ENCODE results near the gene TELO2. TPM values are rescaled to one million over a fixed set of nuclear protein-coding genes. Genes with fewer than 3 reads are reported as not detected.

The TELO2 gene
- total and polyA plus RNA-seq, 4 donors: 12.9 to 19.3 (median 16.2) TPM

GRCh38 chr16:1450841-1451240 lies 42.3 kb upstream of the TELO2 start:
- no peaks in the 10 kb centered on the region for H3K4me1 ChIP-seq (ENCODE audit: control insufficient read depth in 4 of 4, insufficient read depth in 4 of 4, low read length in 3 of 4)
- no peak for DNase-seq (ENCODE audit: low spot score)
- H3K27me3 ChIP-seq (ENCODE audit: control insufficient read depth in 4 of 4, insufficient read depth in 4 of 4, low read length in 3 of 4): no peaks in the 10 kb centered on the region
- H3K27ac ChIP-seq (ENCODE audit: low read depth in 1 of 2, low read length in 2 of 2): no peak overlapping the region
- H3K4me3 ChIP-seq (ENCODE audit: low read depth in 1 of 3, low read length in 3 of 3): no peak overlapping the region
- peaks cover 0 to 57% (median 11%) of the 10 kb centered on the region in 4 donors for H3K36me3 ChIP-seq (ENCODE audit: control insufficient read depth in 4 of 4, insufficient read depth in 3 of 4, low read depth in 1 of 4, low read length in 3 of 4)
- WGBS: 98% methylated on average over 21 of the region's 21 CpGs
- no peak overlapping the region for H3K9ac ChIP-seq (ENCODE audit: low read depth in 1 of 2, low read length in 2 of 2)
- TF ChIP-seq YY1 (IDR thresholded peaks at IDR 0.05) (no peak), TAF1 (conservative IDR thresholded peaks at IDR 0.05) (no peak), GABPA (IDR thresholded peaks at IDR 0.05 in 1 of 2, conservative IDR thresholded peaks at IDR 0.05 in 1 of 2) (no peak)
- TF ChIP-seq, protein P1, sequence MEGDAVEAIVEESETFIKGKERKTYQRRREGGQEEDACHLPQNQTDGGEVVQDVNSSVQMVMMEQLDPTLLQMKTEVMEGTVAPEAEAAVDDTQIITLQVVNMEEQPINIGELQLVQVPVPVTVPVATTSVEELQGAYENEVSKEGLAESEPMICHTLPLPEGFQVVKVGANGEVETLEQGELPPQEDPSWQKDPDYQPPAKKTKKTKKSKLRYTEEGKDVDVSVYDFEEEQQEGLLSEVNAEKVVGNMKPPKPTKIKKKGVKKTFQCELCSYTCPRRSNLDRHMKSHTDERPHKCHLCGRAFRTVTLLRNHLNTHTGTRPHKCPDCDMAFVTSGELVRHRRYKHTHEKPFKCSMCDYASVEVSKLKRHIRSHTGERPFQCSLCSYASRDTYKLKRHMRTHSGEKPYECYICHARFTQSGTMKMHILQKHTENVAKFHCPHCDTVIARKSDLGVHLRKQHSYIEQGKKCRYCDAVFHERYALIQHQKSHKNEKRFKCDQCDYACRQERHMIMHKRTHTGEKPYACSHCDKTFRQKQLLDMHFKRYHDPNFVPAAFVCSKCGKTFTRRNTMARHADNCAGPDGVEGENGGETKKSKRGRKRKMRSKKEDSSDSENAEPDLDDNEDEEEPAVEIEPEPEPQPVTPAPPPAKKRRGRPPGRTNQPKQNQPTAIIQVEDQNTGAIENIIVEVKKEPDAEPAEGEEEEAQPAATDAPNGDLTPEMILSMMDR (IDR thresholded peaks at IDR 0.05; ENCODE audit: low read depth, low read length, missing input control): no peak
- no peaks in the 10 kb centered on the region for H3K9me3 ChIP-seq (ENCODE audit: control insufficient read depth in 4 of 4, low read length in 3 of 4)

GRCh38 chr16:1451702-1452392 lies 41.3 kb upstream of the TELO2 start:
- no peak for DNase-seq (ENCODE audit: low spot score)
- 97% methylated on average over 34 of the region's 34 CpGs for WGBS
- Histone ChIP-seq H3K36me3 (ENCODE audit: control insufficient read depth in 4 of 4, insufficient read depth in 3 of 4, low read depth in 1 of 4, low read length in 3 of 4) (peaks cover 0 to 52% (median 7%) of the 10 kb centered on the region in 4 donors), H3K27me3 (ENCODE audit: control insufficient read depth in 4 of 4, insufficient read depth in 4 of 4, low read length in 3 of 4) (no peaks in the 10 kb centered on the region), H3K4me3 (ENCODE audit: low read depth in 1 of 3, low read length in 3 of 3) (no peak overlapping the region), H3K4me1 (ENCODE audit: control insufficient read depth in 4 of 4, insufficient read depth in 4 of 4, low read length in 3 of 4) (no peaks in the 10 kb centered on the region), H3K9ac (ENCODE audit: low read depth in 1 of 2, low read length in 2 of 2) (no peak overlapping the region), H3K9me3 (ENCODE audit: control insufficient read depth in 4 of 4, low read length in 3 of 4) (no peaks in the 10 kb centered on the region), H3K27ac (ENCODE audit: low read depth in 1 of 2, low read length in 2 of 2) (no peak overlapping the region)
- no peak for TF ChIP-seq JUND (IDR thresholded peaks at IDR 0.05)
- no peak for TF ChIP-seq HNF4G (IDR thresholded peaks at IDR 0.05)

DNA sequence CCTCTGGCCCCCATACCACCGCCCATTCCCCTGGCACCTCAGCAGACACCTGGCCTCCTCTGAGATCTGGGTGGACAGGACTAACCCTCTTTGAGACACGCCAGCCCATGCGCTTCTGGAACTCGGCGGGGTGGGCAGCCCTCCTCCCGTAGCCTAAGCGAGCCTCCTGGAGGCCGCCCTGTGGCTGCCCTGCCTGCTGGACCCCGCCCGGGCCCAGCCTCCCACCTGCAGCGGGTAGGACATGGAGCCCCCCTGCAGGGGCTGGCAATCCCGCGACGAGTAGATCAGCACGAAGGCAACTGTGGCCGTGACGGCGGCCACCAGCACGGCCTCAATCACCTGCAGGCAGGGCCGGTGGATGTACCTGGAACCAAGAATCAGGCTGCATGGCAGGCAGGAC lies 40.6 kb upstream of the TELO2 start:
- 95% methylated on average over 20 of the region's 20 CpGs for WGBS
- no peak overlapping the region for H3K4me3 ChIP-seq (ENCODE audit: low read depth in 1 of 3, low read length in 3 of 3)
- DNase-seq (ENCODE audit: low spot score): no peak
- peaks cover 0 to 51% (median 7%) of the 10 kb centered on the region in 4 donors for H3K36me3 ChIP-seq (ENCODE audit: control insufficient read depth in 4 of 4, insufficient read depth in 3 of 4, low read depth in 1 of 4, low read length in 3 of 4)
- H3K27ac ChIP-seq (ENCODE audit: low read depth in 1 of 2, low read length in 2 of 2): no peak overlapping the region
- TF ChIP-seq HNF4A (conservative IDR thresholded peaks at IDR 0.05) (no peak), ZBTB33 (IDR thresholded peaks at IDR 0.05) (no peak), RXRA (IDR thresholded peaks at IDR 0.05) (no peak), FOXA1 (IDR thresholded peaks at IDR 0.05) (no peak), YY1 (IDR thresholded peaks at IDR 0.05) (no peak), GABPA (IDR thresholded peaks at IDR 0.05 in 1 of 2, conservative IDR thresholded peaks at IDR 0.05 in 1 of 2) (no peak), NR2F2 (IDR thresholded peaks at IDR 0.05) (no peak)
- TF ChIP-seq, protein P2, sequence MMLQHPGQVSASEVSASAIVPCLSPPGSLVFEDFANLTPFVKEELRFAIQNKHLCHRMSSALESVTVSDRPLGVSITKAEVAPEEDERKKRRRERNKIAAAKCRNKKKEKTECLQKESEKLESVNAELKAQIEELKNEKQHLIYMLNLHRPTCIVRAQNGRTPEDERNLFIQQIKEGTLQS (IDR thresholded peaks at IDR 0.05): no peak
- H3K27me3 ChIP-seq (ENCODE audit: control insufficient read depth in 4 of 4, insufficient read depth in 4 of 4, low read length in 3 of 4): no peaks in the 10 kb centered on the region
- H3K9me3 ChIP-seq (ENCODE audit: control insufficient read depth in 4 of 4, low read length in 3 of 4): no peaks in the 10 kb centered on the region
- no peaks in the 10 kb centered on the region for H3K4me1 ChIP-seq (ENCODE audit: control insufficient read depth in 4 of 4, insufficient read depth in 4 of 4, low read length in 3 of 4)
- H3K9ac ChIP-seq (ENCODE audit: low read depth in 1 of 2, low read length in 2 of 2): no peak overlapping the region
